AG09309 (cell line): ENCODE data around the gene GRID1.
"Not testable (repeated sequence)": the region's sequence is repeated elsewhere in the genome, so short reads cannot be mapped to it uniquely, and the experiment has no call there.

Experiments used
- DNase-seq: peaks from one replicate; pipeline ENCODE4 v3.0.0-alpha.2; 2010; ENCODE audit warnings: low read depth
- H3K4me3 ChIP-seq: 2 replicates; pipeline ENCODE4 v1.5.1; 2011; ENCODE audit warnings: mild to moderate bottlenecking, low read depth, low read length, moderate library complexity; ENCODE audit not compliant: control insufficient read depth
- TF ChIP-seq, protein P1 (sequence below): IDR thresholded peaks from 2 replicates; pipeline ENCODE4 v1.5.1; 2011; ENCODE audit warnings: mild to moderate bottlenecking, low read depth, low read length, inconsistent platforms; ENCODE audit not compliant: insufficient read depth, control insufficient read depth; ENCODE audit errors: missing control alignments

The GRID1 gene

DNA sequence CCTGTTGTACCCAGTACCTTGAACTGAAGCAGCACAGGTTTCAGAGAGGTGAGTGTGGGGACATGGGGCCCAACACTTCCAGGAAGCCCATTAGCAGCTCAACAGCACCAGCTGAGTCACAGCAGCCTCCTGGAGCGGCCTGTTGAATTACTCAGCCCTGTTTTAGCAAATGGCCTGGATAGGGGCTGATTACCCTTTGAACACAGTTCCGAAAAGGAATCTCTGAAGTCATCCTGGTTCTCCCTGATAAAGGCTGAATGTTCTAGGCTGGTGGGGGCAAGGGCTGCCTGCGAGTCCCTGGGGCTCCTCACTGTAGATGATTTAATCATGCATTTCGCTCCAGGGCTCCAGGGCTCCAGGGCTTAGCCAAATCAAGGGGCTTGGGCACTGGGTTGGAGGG lies 287.5 kb downstream of the GRID1 start:
- TF ChIP-seq, protein P1, sequence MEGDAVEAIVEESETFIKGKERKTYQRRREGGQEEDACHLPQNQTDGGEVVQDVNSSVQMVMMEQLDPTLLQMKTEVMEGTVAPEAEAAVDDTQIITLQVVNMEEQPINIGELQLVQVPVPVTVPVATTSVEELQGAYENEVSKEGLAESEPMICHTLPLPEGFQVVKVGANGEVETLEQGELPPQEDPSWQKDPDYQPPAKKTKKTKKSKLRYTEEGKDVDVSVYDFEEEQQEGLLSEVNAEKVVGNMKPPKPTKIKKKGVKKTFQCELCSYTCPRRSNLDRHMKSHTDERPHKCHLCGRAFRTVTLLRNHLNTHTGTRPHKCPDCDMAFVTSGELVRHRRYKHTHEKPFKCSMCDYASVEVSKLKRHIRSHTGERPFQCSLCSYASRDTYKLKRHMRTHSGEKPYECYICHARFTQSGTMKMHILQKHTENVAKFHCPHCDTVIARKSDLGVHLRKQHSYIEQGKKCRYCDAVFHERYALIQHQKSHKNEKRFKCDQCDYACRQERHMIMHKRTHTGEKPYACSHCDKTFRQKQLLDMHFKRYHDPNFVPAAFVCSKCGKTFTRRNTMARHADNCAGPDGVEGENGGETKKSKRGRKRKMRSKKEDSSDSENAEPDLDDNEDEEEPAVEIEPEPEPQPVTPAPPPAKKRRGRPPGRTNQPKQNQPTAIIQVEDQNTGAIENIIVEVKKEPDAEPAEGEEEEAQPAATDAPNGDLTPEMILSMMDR: no peak
- no peak for DNase-seq
- no peak overlapping the region for H3K4me3 ChIP-seq

DNA sequence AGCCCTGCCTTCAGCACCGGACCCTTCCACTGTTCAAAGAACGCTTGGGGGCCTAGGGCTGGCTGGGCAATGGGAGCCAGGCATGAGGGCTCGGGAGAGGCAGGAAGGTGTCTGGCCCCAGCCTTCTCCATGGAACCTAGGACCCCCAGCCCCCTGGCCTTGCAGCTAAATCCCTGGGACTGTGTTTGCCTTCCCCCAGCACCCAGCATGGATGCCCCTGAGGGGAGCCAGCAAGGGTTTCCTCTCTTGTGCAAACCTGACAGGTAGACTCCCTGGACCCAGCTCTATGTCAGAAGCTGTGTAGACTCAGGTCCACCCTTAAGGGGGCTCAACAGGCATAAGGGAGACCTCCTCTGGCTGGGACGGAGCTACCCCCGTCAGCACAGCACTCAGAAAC lies 288.0 kb downstream of the GRID1 start:
- TF ChIP-seq, protein P1: no peak
- H3K4me3 ChIP-seq: no peak overlapping the region
- no peak for DNase-seq

DNA sequence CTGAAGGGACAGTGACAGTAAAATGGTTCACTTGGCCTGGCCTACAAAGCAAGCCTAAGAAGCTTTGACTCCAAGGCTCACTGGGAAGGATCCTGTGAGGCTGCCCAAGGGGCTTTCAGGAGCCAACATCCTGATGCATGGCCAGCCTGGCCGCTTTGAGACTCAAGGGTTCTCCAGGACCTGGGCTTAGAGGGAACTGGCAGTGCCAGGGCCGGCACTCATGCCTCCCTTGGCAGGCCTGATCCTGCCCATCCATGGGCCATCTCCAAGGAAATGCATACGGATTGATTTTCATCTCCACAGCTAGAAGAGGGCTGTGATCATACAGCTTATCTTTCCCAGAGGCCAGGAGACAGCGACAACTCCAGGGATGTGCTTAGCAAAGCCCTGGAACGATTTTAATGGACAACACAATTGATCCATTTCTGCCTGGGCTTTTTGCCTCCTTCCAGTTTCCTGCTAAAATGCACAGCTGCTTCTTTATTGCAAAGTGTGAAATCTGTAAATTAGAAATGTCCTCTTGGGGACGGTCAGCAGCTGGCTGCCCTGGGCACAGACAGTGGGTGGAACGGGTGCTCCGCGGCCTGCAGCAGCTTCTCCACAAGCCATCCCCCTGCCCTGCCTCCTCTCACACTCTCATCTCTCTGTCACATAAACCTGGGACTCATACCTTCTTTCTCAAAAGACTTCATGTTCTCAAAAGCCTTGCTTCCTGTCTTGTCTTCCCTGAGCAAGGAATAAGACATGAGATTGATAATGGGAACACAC lies 288.5 kb downstream of the GRID1 start:
- no peak for DNase-seq
- TF ChIP-seq, protein P1: no peak
- no peak overlapping the region for H3K4me3 ChIP-seq

DNA sequence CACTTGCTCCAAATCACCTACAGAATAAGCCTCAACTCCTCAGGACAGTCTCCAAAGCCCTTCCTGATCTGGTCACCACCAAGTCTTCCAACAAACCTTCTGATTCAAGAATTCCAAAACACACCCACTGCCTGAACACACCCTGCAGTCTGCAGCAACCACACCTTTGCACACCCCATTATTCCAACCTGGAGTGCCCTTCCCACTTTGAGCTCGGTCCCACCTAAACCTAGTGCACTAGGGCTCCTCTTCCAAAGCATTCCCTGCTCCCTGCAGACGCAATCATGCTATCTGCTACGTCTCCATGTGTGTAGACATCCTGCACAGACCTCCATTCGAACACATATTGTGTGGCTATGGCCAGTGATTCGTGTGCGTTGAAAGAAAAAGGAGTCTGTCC lies 289.3 kb downstream of the GRID1 start:
- TF ChIP-seq, protein P1: no peak
- DNase-seq: no peak

DNA sequence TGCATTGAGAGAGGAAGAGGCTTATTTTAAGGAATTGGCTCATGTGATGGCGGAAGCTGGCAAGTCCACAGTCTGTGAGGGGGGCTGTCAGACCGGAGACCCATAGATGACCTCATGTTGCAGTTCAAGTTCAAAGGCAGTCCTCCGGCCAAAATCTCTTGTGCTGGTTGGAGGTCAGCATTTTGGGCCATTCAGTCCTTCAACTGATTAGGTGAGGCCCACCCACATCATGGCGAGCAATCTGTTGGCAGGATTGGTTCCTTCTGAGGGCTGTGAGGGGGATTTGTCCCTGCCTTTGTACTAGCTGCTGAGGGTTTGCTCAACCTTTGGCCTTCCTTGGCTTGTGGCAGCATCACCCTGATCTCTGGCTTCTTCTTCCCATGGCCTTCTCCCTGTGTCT lies 290.1 kb downstream of the GRID1 start:
- H3K4me3 ChIP-seq, DNase-seq: not testable (repeated sequence)

More for the DNA sequence above, 289.3 kb downstream of the GRID1 start:
- H3K4me3 ChIP-seq: no peak overlapping the region

DNA sequence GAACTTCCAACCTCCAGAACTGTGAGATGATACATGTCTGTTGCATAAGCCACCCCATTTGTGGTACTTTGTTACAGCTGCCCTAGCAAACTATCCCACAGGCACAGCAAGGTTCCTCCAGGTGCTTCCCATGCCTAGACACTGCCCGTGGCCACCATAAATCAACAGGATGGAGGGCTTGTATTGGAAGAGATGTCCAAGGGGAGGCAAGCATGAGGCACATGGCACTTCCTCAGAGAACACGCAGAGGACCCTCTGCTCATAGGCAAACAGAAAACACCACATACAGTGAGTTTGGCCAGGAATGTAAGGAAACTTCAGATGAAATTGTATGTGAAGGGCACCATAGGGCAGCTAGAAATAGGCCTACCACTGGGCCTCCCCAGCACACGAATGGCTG lies 291.1 kb downstream of the GRID1 start:
- no peak overlapping the region for H3K4me3 ChIP-seq
- TF ChIP-seq, protein P1: no peak
- DNase-seq: no peak

DNA sequence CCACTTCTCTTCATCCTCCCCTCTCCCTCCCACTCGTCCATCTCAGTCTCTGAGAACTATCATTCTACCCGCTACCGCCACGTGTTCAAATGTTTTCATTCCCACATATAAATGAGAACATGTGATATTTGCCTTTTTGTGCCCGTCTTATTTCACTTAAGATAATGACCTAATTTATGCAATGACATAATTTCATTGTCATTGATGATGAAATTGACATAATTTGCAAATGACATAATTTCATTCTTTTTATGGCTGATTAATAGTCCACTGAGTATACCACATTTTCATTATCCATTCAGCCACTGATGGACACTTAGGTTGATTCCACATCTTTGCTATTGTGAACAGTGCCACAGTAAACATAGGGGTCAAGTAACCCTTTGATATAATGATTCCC lies 292.3 kb downstream of the GRID1 start:
- TF ChIP-seq, protein P1: no peak
- no peak overlapping the region for H3K4me3 ChIP-seq

More for the DNA sequence above, 292.3 kb downstream of the GRID1 start:
- DNase-seq: no peak
